Stomach smooth muscle (tissue), 2 donors: ENCODE measurements around the gene ZBTB34.

Source experiments
- H3K27ac ChIP-seq: one replicate; pipeline ENCODE4 v1.7.0; 2013; ENCODE audit warnings: mild to moderate bottlenecking, low read length, inconsistent platforms
- H3K27me3 ChIP-seq, 2 donors: one replicate each; pipeline ENCODE4 v1.7.0; 2013; ENCODE audit warnings: low read length in 2 of 2; ENCODE audit not compliant: insufficient read depth in 2 of 2, control insufficient read depth in 1 of 2
- H3K36me3 ChIP-seq, 2 donors: one replicate each; pipeline ENCODE4 v1.7.0; 2013; ENCODE audit warnings: low read length in 2 of 2; ENCODE audit not compliant: control insufficient read depth in 2 of 2, insufficient read depth in 2 of 2
- H3K4me1 ChIP-seq: one replicate; pipeline ENCODE4 v1.7.0; 2013; ENCODE audit warnings: low read length; ENCODE audit not compliant: control insufficient read depth, insufficient read depth
- H3K4me3 ChIP-seq, 2 donors: one replicate each; pipeline ENCODE4 v1.7.0; 2013; ENCODE audit warnings: low read length in 2 of 2
- H3K9ac ChIP-seq, 2 donors: one replicate each; pipeline ENCODE4 v1.7.0; 2013; ENCODE audit warnings: low read length in 2 of 2, mild to moderate bottlenecking in 1 of 2
- H3K9me3 ChIP-seq, 2 donors: one replicate each; pipeline ENCODE4 v1.7.0; 2013; ENCODE audit warnings: low read length in 2 of 2; ENCODE audit not compliant: control insufficient read depth in 2 of 2
- donor health status: healthy.
- donor health status: Pancreatic carcinoma.

The ZBTB34 gene

GRCh38 chr9:126894052-126894603 lies 33.7 kb downstream of the ZBTB34 start:
- H3K27me3 ChIP-seq: no peaks in the 10 kb centered on the region
- no peak overlapping the region for H3K9ac ChIP-seq
- H3K36me3 ChIP-seq: no peaks in the 10 kb centered on the region
- no peaks in the 10 kb centered on the region for H3K4me1 ChIP-seq
- H3K9me3 ChIP-seq: no peaks in the 10 kb centered on the region
- no peak overlapping the region for H3K4me3 ChIP-seq
- no peak overlapping the region for H3K27ac ChIP-seq

- Histone ChIP-seq H3K4me3 (no peak overlapping the region), H3K9ac (no peak overlapping the region), H3K9me3 (no peaks in the 10 kb centered on the region), H3K4me1 (no peaks in the 10 kb centered on the region), H3K27me3 (no peaks in the 10 kb centered on the region), H3K27ac (no peak overlapping the region), H3K36me3 (no peaks in the 10 kb centered on the region)
Observed at GRCh38 chr9:126902210-126902609, 41.8 kb downstream of the ZBTB34 start.

GRCh38 chr9:126904586-126904985 lies 44.1 kb downstream of the ZBTB34 start:
- Histone ChIP-seq H3K9me3 (no peaks in the 10 kb centered on the region), H3K27ac (no peak overlapping the region), H3K4me3 (no peak overlapping the region), H3K4me1 (no peaks in the 10 kb centered on the region), H3K9ac (no peak overlapping the region), H3K36me3 (no peaks in the 10 kb centered on the region), H3K27me3 (no peaks in the 10 kb centered on the region)

GRCh38 chr9:126906091-126906490 lies 45.7 kb downstream of the ZBTB34 start:
- no peak overlapping the region for H3K4me3 ChIP-seq
- H3K27me3 ChIP-seq: peaks cover 0 to 2% of the 10 kb centered on the region in 2 donors
- no peaks in the 10 kb centered on the region for H3K36me3 ChIP-seq
- no peaks in the 10 kb centered on the region for H3K9me3 ChIP-seq
- no peaks in the 10 kb centered on the region for H3K4me1 ChIP-seq
- no peak overlapping the region for H3K9ac ChIP-seq
- H3K27ac ChIP-seq: no peak overlapping the region

GRCh38 chr9:126907058-126907457 lies 46.6 kb downstream of the ZBTB34 start:
- Histone ChIP-seq H3K9me3 (no peaks in the 10 kb centered on the region), H3K27me3 (peaks cover 0 to 2% of the 10 kb centered on the region in 2 donors), H3K27ac (no peak overlapping the region), H3K36me3 (no peaks in the 10 kb centered on the region), H3K9ac (no peak overlapping the region), H3K4me3 (no peak overlapping the region), H3K4me1 (no peaks in the 10 kb centered on the region)

GRCh38 chr9:126914458-126915280 lies 54.2 kb downstream of the ZBTB34 start, which contains the start of gene RALGPS1:
RALGPS1 (plus strand) TSS chr9:126914782; CDS start chr9:126962290, 47,508 bp downstream.
- Histone ChIP-seq H3K4me3 (peak within 1 kb of the TSS; percentile 43 to 72), H3K36me3 (no peaks in the 10 kb centered on the region), H3K9me3 (no peaks in the 10 kb centered on the region), H3K27me3 (peaks cover 0 to 2% of the 10 kb centered on the region in 2 donors), H3K27ac (no peak within 1 kb of the TSS), H3K4me1 (peaks cover 9% of the 10 kb centered on the region), H3K9ac (peak within 1 kb of the TSS; percentile 3 to 36)

- Histone ChIP-seq H3K27ac (no peak overlapping the region), H3K27me3 (no peaks in the 10 kb centered on the region), H3K9ac (peak overlapping the region in 1 of 2 donors; percentile 3), H3K4me1 (peaks cover 9% of the 10 kb centered on the region), H3K4me3 (peak overlapping the region in 1 of 2 donors; percentile 57), H3K9me3 (no peaks in the 10 kb centered on the region), H3K36me3 (no peaks in the 10 kb centered on the region)
Observed at GRCh38 chr9:126915281-126915816, 54.9 kb downstream of the ZBTB34 start.

GRCh38 chr9:126915846-126916543 lies 55.6 kb downstream of the ZBTB34 start:
- no peaks in the 10 kb centered on the region for H3K27me3 ChIP-seq
- H3K4me3 ChIP-seq: no peak overlapping the region
- peak overlapping the region in 1 of 2 donors; percentile 3 for H3K9ac ChIP-seq
- H3K4me1 ChIP-seq: peaks cover 9% of the 10 kb centered on the region
- no peaks in the 10 kb centered on the region for H3K36me3 ChIP-seq
- no peaks in the 10 kb centered on the region for H3K9me3 ChIP-seq
- no peak overlapping the region for H3K27ac ChIP-seq

- Histone ChIP-seq H3K4me3 (no peak overlapping the region), H3K9me3 (no peaks in the 10 kb centered on the region), H3K36me3 (no peaks in the 10 kb centered on the region), H3K4me1 (peaks cover 9% of the 10 kb centered on the region), H3K27me3 (no peaks in the 10 kb centered on the region), H3K27ac (no peak overlapping the region), H3K9ac (no peak overlapping the region)
Observed at GRCh38 chr9:126916909-126917308, 56.5 kb downstream of the ZBTB34 start.

GRCh38 chr9:126919193-126919592 lies 58.8 kb downstream of the ZBTB34 start:
- Histone ChIP-seq H3K4me1 (peaks cover 6% of the 10 kb centered on the region), H3K36me3 (no peaks in the 10 kb centered on the region), H3K27me3 (no peaks in the 10 kb centered on the region), H3K9ac (no peak overlapping the region), H3K4me3 (no peak overlapping the region), H3K27ac (no peak overlapping the region), H3K9me3 (no peaks in the 10 kb centered on the region)
